NCI-H2171 treated with DMSO at 0.1 percent for 48 hours (cell line): ENCODE results near the gene CP.
"Not testable (repeated sequence)": the region's sequence is repeated elsewhere in the genome, so short reads cannot be mapped to it uniquely, and the experiment has no call there.

Experiments
- DNase-seq: peaks from one replicate; lab custom pipeline; 2025; lab: John Stamatoyannopoulos, UW

Gene CP

GRCh38 chr3:149221783-149222517, at the start of gene CP:
TSS of gene CP (minus strand) at chr3:149221829. CDS start at chr3:149221792, 37 bp downstream.
- no peak for DNase-seq

GRCh38 chr3:149270180-149270579, 48.6 kb upstream of the CP start:
- no peak for DNase-seq

- no peak for DNase-seq
These were observed 48.1 kb upstream of the CP start for GRCh38 chr3:149269687-149270086.

- no peak for DNase-seq
These were observed 45.9 kb upstream of the CP start for GRCh38 chr3:149267565-149267964.

GRCh38 chr3:149266736-149267135, 45.1 kb upstream of the CP start:
- no peak for DNase-seq

GRCh38 chr3:149263856-149264255, 42.2 kb upstream of the CP start:
- no peak for DNase-seq

GRCh38 chr3:149258714-149259113, 37.1 kb upstream of the CP start:
- no peak for DNase-seq

- DNase-seq = no peak
These were observed 36.7 kb upstream of the CP start for GRCh38 chr3:149258298-149258697.

GRCh38 chr3:149252272-149252671, 30.6 kb upstream of the CP start:
- DNase-seq = no peak

- DNase-seq = no peak
These were observed 29.6 kb upstream of the CP start for GRCh38 chr3:149251186-149251585.

GRCh38 chr3:149247929-149248691, 26.5 kb upstream of the CP start:
- DNase-seq = no peak

- no peak for DNase-seq
These were observed 25.5 kb upstream of the CP start for GRCh38 chr3:149247008-149247710.

GRCh38 chr3:149245738-149246451, 24.3 kb upstream of the CP start:
- DNase-seq = no peak

- DNase-seq = no peak
These were observed 21.9 kb upstream of the CP start for GRCh38 chr3:149243540-149243939.

- no peak for DNase-seq
These were observed 17.8 kb upstream of the CP start for GRCh38 chr3:149239357-149239936.

GRCh38 chr3:149238268-149238667, 16.6 kb upstream of the CP start:
- DNase-seq = not testable (repeated sequence)

GRCh38 chr3:149235599-149236424, 14.2 kb upstream of the CP start:
- DNase-seq = no peak

GRCh38 chr3:149234671-149235245, 13.1 kb upstream of the CP start:
- no peak for DNase-seq

- DNase-seq = no peak
These were observed 11.7 kb upstream of the CP start for GRCh38 chr3:149233323-149233722.

GRCh38 chr3:149231871-149232270, 10.2 kb upstream of the CP start:
- no peak for DNase-seq
